HepG2 (cell line): Measurements from ENCODE around the gene BIRC2. TPM values are rescaled to one million over a fixed set of nuclear protein-coding genes. Genes with fewer than 3 reads are reported as not detected.

Source experiments
- ATAC-seq: fragments of 200-7000 bp; cut with Tn5 transposase; 3 replicates; pipeline ENCODE4 v1.9.1; 2020; ENCODE audit warnings: mild to moderate bottlenecking, moderate library complexity
- BruUV-seq: library from RNA; stranded (reverse); fragments of 400-500 nt; replicated peaks from 2 replicates; lab custom pipeline; 2021; lab: Mats Ljungman, UMichigan
- CTCF ChIA-PET: fragments of 300-600 bp; formaldehyde crosslinking; extraction: SDS; loops from one replicate; lab custom pipeline; 2021; ENCODE audit warnings: low total read pairs, inconsistent platforms, low intra/inter-chr PET ratio; lab: Yijun Ruan, JAX
- POLR2A ChIA-PET: fragments of 350-600 bp; sonication (Branson Sonifier 250); formaldehyde crosslinking; loops from one replicate; lab custom pipeline; 2020; ENCODE audit warnings: antibody characterized with exemption, inconsistent platforms; lab: Yijun Ruan, JAX
- DNase-seq: peaks from one replicate; pipeline ENCODE4 v3.0.0-alpha.2; 2015; ENCODE audit warnings: low spot score
- FAIRE-seq: peaks from 3 replicates; lab custom pipeline; 2011; peaks lifted over from hg19 to GRCh38; lab: Jason Lieb, UNC
- H2AFZ ChIP-seq: one replicate; pipeline ENCODE4 v1.6.1; 2011; ENCODE audit warnings: low read length, inconsistent platforms
- H3K27ac ChIP-seq: fragments of 300-600 bp; 3 replicates; pipeline ENCODE4 v1.8.0; 2011; ENCODE audit warnings: mixed run types, mild to moderate bottlenecking, mixed read lengths, low read length, inconsistent platforms; ENCODE audit not compliant: insufficient read depth; ENCODE audit errors: extremely low read length
- H3K27me3 ChIP-seq, 2 experiments: fragments of 200-600 bp in 1 of 2; 2 replicates in 1 of 2; 3 replicates in 1 of 2; pipeline versions ENCODE4 v1.6.0 to v1.8.0; 2011; ENCODE audit warnings: low read length in 2 of 2, mild to moderate bottlenecking in 2 of 2, moderate library complexity in 2 of 2, inconsistent platforms in 1 of 2; ENCODE audit not compliant: insufficient read depth in 2 of 2, control insufficient read depth in 1 of 2
- H3K36me3 ChIP-seq, 2 experiments: fragments of 200-600 bp in 1 of 2; replicated peaks in 1 of 2; 2 replicates in 1 of 2; 3 replicates in 1 of 2; pipeline versions ENCODE4 v1.5.1 to v1.8.0; 2011; ENCODE audit warnings: low read length in 2 of 2, inconsistent platforms in 1 of 2; ENCODE audit not compliant: insufficient read depth in 2 of 2, control insufficient read depth in 1 of 2
- H3K4me1 ChIP-seq: 2 replicates; pipeline ENCODE4 v1.5.1; 2012; ENCODE audit warnings: low read length, inconsistent platforms; ENCODE audit not compliant: insufficient read depth
- H3K4me2 ChIP-seq: 2 replicates; pipeline ENCODE4 v1.6.0; 2011; ENCODE audit warnings: low read depth, low read length, inconsistent platforms
- H3K4me3 ChIP-seq, 3 experiments: fragments of 200-600 bp in 1 of 3; sonication (generic), shearing (Covaris generic) in 1 of 3; replicated peaks in 1 of 3; 2 replicates each; pipeline ENCODE4 v1.5.1; 2011 to 2016; ENCODE audit warnings: low read length in 3 of 3, inconsistent platforms in 2 of 3, low read depth in 2 of 3, mild to moderate bottlenecking in 2 of 3, control low read depth in 1 of 3, mixed read lengths in 1 of 3; ENCODE audit not compliant: insufficient read depth in 1 of 3
- H3K79me2 ChIP-seq: one replicate; pipeline ENCODE4 v1.6.1; 2011; ENCODE audit warnings: low read length, inconsistent platforms; ENCODE audit not compliant: insufficient read depth
- H3K9ac ChIP-seq: 2 replicates; pipeline ENCODE4 v1.6.0; 2011; ENCODE audit warnings: mild to moderate bottlenecking, low read depth, low read length, inconsistent platforms; ENCODE audit not compliant: insufficient read depth
- H3K9me3 ChIP-seq: 2 replicates; pipeline ENCODE4 v1.5.1; 2012; ENCODE audit warnings: mild to moderate bottlenecking, low read length
- H4K20me1 ChIP-seq: 2 replicates; pipeline ENCODE4 v1.6.0; 2011; ENCODE audit warnings: inconsistent platforms, mild to moderate bottlenecking, low read length, moderate library complexity; ENCODE audit not compliant: insufficient read depth
- FIP1L1 ChIP-seq: fragments of 200-400 bp; formaldehyde crosslinking; IDR thresholded peaks from 2 replicates; pipeline ENCODE4 v1.6.1; 2018; ENCODE audit warnings: low read depth, mild to moderate bottlenecking, low read length, moderate library complexity, borderline replicate concordance; ENCODE audit not compliant: insufficient read depth
- KMT2B ChIP-seq: IDR thresholded peaks from 2 replicates; pipeline ENCODE4 v1.6.1; 2016; ENCODE audit warnings: missing genetic modification reagents, missing compliant biosample characterization
- PAX8 ChIP-seq: sonication (generic); formaldehyde crosslinking; IDR thresholded peaks from 2 replicates; pipeline ENCODE4 v1.8.0; 2022; ENCODE audit warnings: mild to moderate bottlenecking, missing genetic modification reagents, borderline replicate concordance
- TRAFD1 ChIP-seq: sonication (generic); formaldehyde crosslinking; IDR thresholded peaks from 2 replicates; pipeline ENCODE4 v1.5.1; 2020; ENCODE audit warnings: missing genetic modification reagents, mild to moderate bottlenecking, borderline replicate concordance
- ZFX ChIP-seq: sonication (generic); formaldehyde crosslinking; IDR thresholded peaks from 2 replicates; pipeline ENCODE4 v1.4.0; 2020; ENCODE audit warnings: mild to moderate bottlenecking, low read depth, missing genetic modification reagents, moderate library complexity
- ZNF33A ChIP-seq: sonication (generic); formaldehyde crosslinking; IDR thresholded peaks from 2 replicates; pipeline ENCODE4 v1.5.1; 2020; ENCODE audit warnings: missing genetic modification reagents, mild to moderate bottlenecking, moderate library complexity, borderline replicate concordance
- ZNF597 ChIP-seq: sonication (generic); formaldehyde crosslinking; IDR thresholded peaks from 2 replicates; pipeline ENCODE4 v1.5.0; 2020; ENCODE audit warnings: missing genetic modification reagents
- in situ Hi-C: cut with HindIII; loops from 2 replicates; pipeline ENCODE4 v1.10.0; 2017; ENCODE audit warnings: low pct_unique_long_range_greater_than_20kb; ENCODE audit not compliant: extremely low pct_ligation_motif_present
- intact Hi-C: fragments of 100-400 bp; cut with micrococcal nuclease; formaldehyde crosslinking; loops from one replicate; pipeline ENCODE4 v1.10.0; 2022; ENCODE audit not compliant: unreplicated experiment
- polyA plus RNA-seq, 8 experiments: library from polyadenylated mRNA; depleted of rRNA in 3 of 8; stranded (reverse) in 7 of 8; unstranded in 1 of 8; fragments of >200 nt; fragmentation: Illumina TruSeq in 4 of 8; extraction: Trizol in 4 of 8; gene quantifications; 2 replicates each; pipeline versions ENCODE4 v1.2.1 to v1.2.3, GENCODE V29; 2011 to 2016; ENCODE audit warnings: low read depth in 4 of 8, missing spikeins in 1 of 8, mixed read lengths in 1 of 8; ENCODE audit not compliant: insufficient read depth in 1 of 8
- total RNA-seq, 5 experiments: library from RNA; depleted of rRNA; stranded (reverse); fragments of >200 nt; fragmentation: Illumina TruSeq; extraction: Trizol; gene quantifications; 2 replicates each; pipeline ENCODE4 v1.2.3, GENCODE V29; 2016; ENCODE audit warnings: low read depth in 1 of 5

The BIRC2 gene
- total and polyA plus RNA-seq, 2 of the 13 experiments (the other 11 are each of a cell fraction or from before 2014, with no cell fraction given), result 61.7 to 62.2 TPM

GRCh38 chr11:102338479-102339010, 8.5 kb upstream of the BIRC2 start:
- POLR2A ChIA-PET, result no interaction called here
- H3K36me3 ChIP-seq, result no peaks in the 10 kb centered on the region
- H4K20me1 ChIP-seq, result no peaks in the 10 kb centered on the region
- no peak for DNase-seq
- TF ChIP-seq ZNF597 (CRISPR knock-in tag) (no peak), TRAFD1 (no peak), ZFX (CRISPR knock-in tag) (no peak), FIP1L1 (no peak), KMT2B (CRISPR knock-in tag) (no peak), PAX8 (CRISPR knock-in tag) (no peak), ZNF33A (CRISPR knock-in tag) (no peak)
- TF ChIP-seq, all 625 proteins: peak for 0
- no peak for FAIRE-seq
- Histone ChIP-seq H3K9me3 (no peaks in the 10 kb centered on the region), H2AFZ (no peak overlapping the region), H3K79me2 (no peaks in the 10 kb centered on the region), H3K27me3 (no peaks in the 10 kb centered on the region), H3K9ac (no peak overlapping the region), H3K4me2 (no peak overlapping the region), H3K4me1 (peaks cover 22% of the 10 kb centered on the region), H3K27ac (no peak overlapping the region), H3K4me3 (no peak overlapping the region)
- in situ Hi-C loops (no loop called here), intact Hi-C loops (no loop called here)
- ATAC-seq, result no peak
- BruUV-seq, result no TSS peak
- CTCF ChIA-PET, result no interaction called here
